ENCODE results near the gene UGCG. TPM values are rescaled to one million over a fixed set of nuclear protein-coding genes. Genes with fewer than 3 reads are reported as not detected.

UGCG gene
- total RNA-seq, 1 experiment from 2014 or later, result 23.3 TPM

GRCh38 chr9:111860443-111860842 is 36.2 kb upstream of the UGCG start:
- no peak overlapping the region for H3K56ac ChIP-seq (ENCODE audit: insufficient read length, low read depth, low read length)
- DNase-seq, result no peak
- TF ChIP-seq CTCF (conservative IDR thresholded peaks at IDR 0.05), result no peak
- H2AK5ac ChIP-seq (ENCODE audit: insufficient read length, low read length), result no peak overlapping the region
- no peaks in the 10 kb centered on the region for H3K79me1 ChIP-seq (ENCODE audit: insufficient read depth, low read depth, low read length, poor library complexity, severe bottlenecking)
- H3K79me2 ChIP-seq (ENCODE audit: insufficient read depth, low read length), result no peaks in the 10 kb centered on the region
- H2AFZ ChIP-seq (ENCODE audit: low read length), result no peak overlapping the region
- no peak overlapping the region for H3K27ac ChIP-seq (ENCODE audit: insufficient read length, low read depth, low read length)
- no peak overlapping the region for H3T11ph ChIP-seq (ENCODE audit: low read length)
- no peak overlapping the region for H4K5ac ChIP-seq (ENCODE audit: insufficient read length, low read depth, low read length)
- H3K9me3 Mint-ChIP-seq, result no peaks in the 10 kb centered on the region
- H3K4me1 ChIP-seq (ENCODE audit: insufficient read depth, low read length), result 0 out of 2 replicates have a peak, but pooled peaks cover 3% of the 10 kb centered on the region
- no CpG with 5 or more reads among the region's 4 CpGs for WGBS (ENCODE audit: extremely low coverage, insufficient read length, low lambda C conversion rate)
- H4K91ac ChIP-seq (ENCODE audit: insufficient read length, low read depth, low read length), result no peak overlapping the region
- H3K4ac ChIP-seq (ENCODE audit: low read depth, low read length), result no peak overlapping the region
- no peak overlapping the region for H2BK120ac ChIP-seq (ENCODE audit: low read depth, low read length, poor library complexity, severe bottlenecking)
- no peak overlapping the region for H3K18ac ChIP-seq (ENCODE audit: insufficient read length, low read depth, low read length)
- H3K14ac ChIP-seq (ENCODE audit: insufficient read depth, low read length), result no peak overlapping the region
- H3K36me3 Mint-ChIP-seq (ENCODE audit: insufficient read depth in 1 of 3, low read depth in 3 of 3), result no peaks in the 10 kb centered on the region
- H3K27ac Mint-ChIP-seq, result no peak overlapping the region
- H4K8ac ChIP-seq (replicated peaks; ENCODE audit: insufficient read length, low read depth, low read length), result no peak overlapping the region
- H3K9me3 ChIP-seq (ENCODE audit: control insufficient read depth, low read depth, low read length), result no peaks in the 10 kb centered on the region
- no peak overlapping the region for H2BK20ac ChIP-seq (ENCODE audit: low read depth, low read length, poor library complexity, severe bottlenecking)
- no peaks in the 10 kb centered on the region for H4K20me1 ChIP-seq (ENCODE audit: control insufficient read depth, insufficient read depth, insufficient read length)
- H2BK12ac ChIP-seq (ENCODE audit: insufficient read length, low read depth, low read length), result no peak overlapping the region
- no peaks in the 10 kb centered on the region for H3K27me3 ChIP-seq (ENCODE audit: insufficient read depth, low read length)
- no peak overlapping the region for H2BK5ac ChIP-seq (ENCODE audit: insufficient read length, low read length)
- no peak overlapping the region for H3K23ac ChIP-seq (ENCODE audit: insufficient read length, low read depth, low read length)
- H3K4me2 ChIP-seq (ENCODE audit: insufficient read depth, insufficient read length, low read length), result no peak overlapping the region
- H3K27me3 Mint-ChIP-seq (ENCODE audit: low read depth), result no peaks in the 10 kb centered on the region
- peaks cover 6 to 7% of the 10 kb centered on the region in 2 experiments; a peak in 3 of 4 replicates for H3K4me1 Mint-ChIP-seq
- H3K23me2 ChIP-seq (ENCODE audit: insufficient read length, low read depth, low read length, poor library complexity, severe bottlenecking), result no peaks in the 10 kb centered on the region
- H3K4me3 Mint-ChIP-seq, result no peak overlapping the region
- no peak overlapping the region for H3K9ac ChIP-seq (ENCODE audit: extremely low read depth, insufficient read length, low read length)
- H2BK15ac ChIP-seq (ENCODE audit: low read depth, low read length), result no peak overlapping the region

Measured in H9 (cell line).